IPS-18a (cell line): ENCODE measurements around the gene UBA5.
"Not testable (repeated sequence)": the region's sequence is repeated elsewhere in the genome, so short reads cannot be mapped to it uniquely, and the experiment has no call there.

Source experiments
- H3K27ac ChIP-seq: one replicate; pipeline ENCODE4 v1.5.1; 2013; ENCODE audit warnings: low read length
- H3K27me3 ChIP-seq: one replicate; pipeline ENCODE4 v1.6.1; 2013; ENCODE audit warnings: mild to moderate bottlenecking, low read length; ENCODE audit not compliant: control insufficient read depth, insufficient read depth
- H3K36me3 ChIP-seq: one replicate; pipeline ENCODE4 v1.6.1; 2013; ENCODE audit warnings: low read depth, low read length; ENCODE audit not compliant: control insufficient read depth
- H3K4me1 ChIP-seq: one replicate; pipeline ENCODE4 v1.6.1; 2013; ENCODE audit warnings: low read depth, low read length; ENCODE audit not compliant: control insufficient read depth
- H3K4me3 ChIP-seq: one replicate; pipeline ENCODE4 v1.5.1; 2013; ENCODE audit warnings: low read length
- H3K9ac ChIP-seq: one replicate; pipeline ENCODE4 v1.6.1; 2013; ENCODE audit warnings: mild to moderate bottlenecking, low read length, moderate library complexity
- H3K9me3 ChIP-seq: one replicate; pipeline ENCODE4 v1.6.1; 2013; ENCODE audit warnings: low read depth, low read length; ENCODE audit not compliant: control insufficient read depth

Gene UBA5

GRCh38 chr3:132660052-132660810, at the start of gene UBA5:
UBA5 (plus strand) TSS chr3:132660329; CDS start chr3:132660538, 209 bp downstream.
- H3K9ac ChIP-seq: peak within 1 kb of the TSS; percentile 76
- no peaks in the 10 kb centered on the region for H3K9me3 ChIP-seq
- peak within 1 kb of the TSS; percentile 32 for H3K27ac ChIP-seq
- H3K4me1 ChIP-seq: peaks cover 4% of the 10 kb centered on the region
- H3K36me3 ChIP-seq: no peaks in the 10 kb centered on the region
- H3K27me3 ChIP-seq: no peaks in the 10 kb centered on the region
- peak within 1 kb of the TSS; percentile 91 for H3K4me3 ChIP-seq

- not testable (repeated sequence) for H3K36me3 ChIP-seq, H3K9me3 ChIP-seq, H3K9ac ChIP-seq, H3K4me3 ChIP-seq, H3K27me3 ChIP-seq, H3K4me1 ChIP-seq, H3K27ac ChIP-seq
Observed at GRCh38 chr3:132615301-132615700, 44.8 kb upstream of the UBA5 start.

- H3K4me1 ChIP-seq: no peaks in the 10 kb centered on the region
- H3K9me3 ChIP-seq: no peaks in the 10 kb centered on the region
- no peaks in the 10 kb centered on the region for H3K36me3 ChIP-seq
- no peak overlapping the region for H3K9ac ChIP-seq
- H3K27me3 ChIP-seq: no peaks in the 10 kb centered on the region
- H3K4me3 ChIP-seq: no peak overlapping the region
- no peak overlapping the region for H3K27ac ChIP-seq
Observed at GRCh38 chr3:132615881-132616280, 44.2 kb upstream of the UBA5 start.

- Histone ChIP-seq H3K9ac (no peak overlapping the region), H3K4me3 (no peak overlapping the region), H3K4me1 (no peaks in the 10 kb centered on the region)
Observed at GRCh38 chr3:132616780-132617179, 43.3 kb upstream of the UBA5 start.

GRCh38 chr3:132622148-132622547, 38.0 kb upstream of the UBA5 start:
- H3K36me3 ChIP-seq: no peaks in the 10 kb centered on the region
- H3K4me3 ChIP-seq: no peak overlapping the region
- H3K27me3 ChIP-seq: no peaks in the 10 kb centered on the region
- H3K27ac ChIP-seq: no peak overlapping the region
- no peak overlapping the region for H3K9ac ChIP-seq
- no peaks in the 10 kb centered on the region for H3K9me3 ChIP-seq
- no peaks in the 10 kb centered on the region for H3K4me1 ChIP-seq

More at GRCh38 chr3:132616780-132617179, 43.3 kb upstream of the UBA5 start:
- no peaks in the 10 kb centered on the region for H3K27me3 ChIP-seq
- no peak overlapping the region for H3K27ac ChIP-seq
- H3K36me3 ChIP-seq: no peaks in the 10 kb centered on the region
- H3K9me3 ChIP-seq: no peaks in the 10 kb centered on the region

- H3K27me3 ChIP-seq: no peaks in the 10 kb centered on the region
- no peaks in the 10 kb centered on the region for H3K36me3 ChIP-seq
- no peak overlapping the region for H3K4me3 ChIP-seq
- no peaks in the 10 kb centered on the region for H3K4me1 ChIP-seq
- H3K27ac ChIP-seq: no peak overlapping the region
- H3K9ac ChIP-seq: no peak overlapping the region
- H3K9me3 ChIP-seq: no peaks in the 10 kb centered on the region
Observed at GRCh38 chr3:132622761-132623160, 37.4 kb upstream of the UBA5 start.

GRCh38 chr3:132623646-132624045, 36.5 kb upstream of the UBA5 start:
- no peaks in the 10 kb centered on the region for H3K36me3 ChIP-seq
- H3K4me3 ChIP-seq: no peak overlapping the region
- H3K4me1 ChIP-seq: no peaks in the 10 kb centered on the region
- H3K27me3 ChIP-seq: no peaks in the 10 kb centered on the region
- no peak overlapping the region for H3K27ac ChIP-seq
- H3K9me3 ChIP-seq: no peaks in the 10 kb centered on the region
- H3K9ac ChIP-seq: no peak overlapping the region

- Histone ChIP-seq H3K9me3 (no peaks in the 10 kb centered on the region), H3K27me3 (no peaks in the 10 kb centered on the region), H3K4me1 (no peaks in the 10 kb centered on the region), H3K9ac (no peak overlapping the region), H3K36me3 (no peaks in the 10 kb centered on the region), H3K27ac (no peak overlapping the region), H3K4me3 (no peak overlapping the region)
Observed at GRCh38 chr3:132624790-132625189, 35.3 kb upstream of the UBA5 start.

- no peaks in the 10 kb centered on the region for H3K36me3 ChIP-seq
- no peak overlapping the region for H3K9ac ChIP-seq
- no peaks in the 10 kb centered on the region for H3K9me3 ChIP-seq
- no peak overlapping the region for H3K27ac ChIP-seq
- no peaks in the 10 kb centered on the region for H3K27me3 ChIP-seq
- no peak overlapping the region for H3K4me3 ChIP-seq
- H3K4me1 ChIP-seq: no peaks in the 10 kb centered on the region
Observed at GRCh38 chr3:132625613-132626012, 34.5 kb upstream of the UBA5 start.

GRCh38 chr3:132626955-132627354, 33.2 kb upstream of the UBA5 start:
- Histone ChIP-seq H3K4me3 (no peak overlapping the region), H3K9ac (no peak overlapping the region), H3K36me3 (no peaks in the 10 kb centered on the region), H3K4me1 (no peaks in the 10 kb centered on the region), H3K27me3 (no peaks in the 10 kb centered on the region), H3K9me3 (no peaks in the 10 kb centered on the region), H3K27ac (no peak overlapping the region)

GRCh38 chr3:132628157-132628556, 32.0 kb upstream of the UBA5 start:
- no peak overlapping the region for H3K4me3 ChIP-seq
- no peak overlapping the region for H3K27ac ChIP-seq
- no peaks in the 10 kb centered on the region for H3K36me3 ChIP-seq
- no peak overlapping the region for H3K9ac ChIP-seq
- no peaks in the 10 kb centered on the region for H3K9me3 ChIP-seq
- no peaks in the 10 kb centered on the region for H3K4me1 ChIP-seq
- H3K27me3 ChIP-seq: no peaks in the 10 kb centered on the region

GRCh38 chr3:132629928-132630327, 30.2 kb upstream of the UBA5 start:
- Histone ChIP-seq H3K4me1 (no peaks in the 10 kb centered on the region), H3K9me3 (no peaks in the 10 kb centered on the region), H3K36me3 (no peaks in the 10 kb centered on the region), H3K27me3 (no peaks in the 10 kb centered on the region), H3K4me3 (no peak overlapping the region), H3K9ac (no peak overlapping the region), H3K27ac (no peak overlapping the region)
